Hematopoietic multipotent progenitor cell treated with erythropoietin and hydrocortisone succinate and interleukin-3 and kit ligand, for 15 days (in vitro differentiated cells): ENCODE results near the gene DVL3.
"Not testable (repeated sequence)": the region's sequence is repeated elsewhere in the genome, so short reads cannot be mapped to it uniquely, and the experiment has no call there.

Experiments
- DNase-seq: peaks from one replicate; pipeline ENCODE4 v3.0.0-alpha.2; 2015; ENCODE audit warnings: low spot score

The DVL3 gene

GRCh38 chr3:184154885-184155643, at the start of gene DVL3:
TSS of gene DVL3 (plus strand) at chr3:184155377. CDS start at chr3:184155636, 259 bp downstream.
- peak; percentile 58 for DNase-seq

DNA sequence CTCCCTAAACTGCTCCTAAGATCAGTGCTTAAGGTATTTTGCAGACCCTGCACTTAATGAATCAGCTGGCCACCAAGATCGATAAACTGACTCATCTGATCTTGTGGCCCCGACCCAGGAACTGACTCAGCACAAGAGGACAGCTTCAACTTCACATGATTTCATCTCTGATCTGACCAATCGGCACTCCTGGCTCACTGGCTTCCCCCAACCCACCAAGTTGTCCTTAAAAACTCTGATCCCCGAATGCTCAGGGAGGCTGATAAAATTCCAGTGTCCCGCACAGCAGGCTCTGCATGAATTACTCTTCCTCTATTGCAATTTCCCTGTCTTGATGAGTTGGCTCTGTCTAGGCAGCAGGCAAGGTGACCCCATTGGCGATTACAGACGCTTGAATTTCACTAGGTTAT, 44.9 kb upstream of the DVL3 start:
- no peak for DNase-seq

DNA sequence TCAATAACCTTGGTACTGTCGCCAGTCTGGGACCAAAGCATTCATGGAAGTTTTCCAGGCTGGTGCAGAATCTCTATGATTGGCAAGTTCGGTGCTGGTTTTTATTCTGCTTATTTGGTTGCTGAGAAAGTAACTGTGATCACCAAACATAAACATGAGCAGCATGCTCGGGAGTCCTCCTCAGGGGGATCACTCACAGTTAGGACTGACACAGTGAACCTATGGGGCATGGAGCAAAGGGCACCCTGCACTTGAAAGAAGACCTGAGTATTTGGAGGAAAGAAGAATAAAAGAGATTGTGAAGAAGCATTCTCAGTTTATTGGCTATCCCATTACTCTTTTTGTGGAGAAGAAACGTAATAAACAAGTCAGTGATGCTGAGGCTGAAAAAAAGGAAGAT, 39.2 kb upstream of the DVL3 start:
- DNase-seq: no peak

DNA sequence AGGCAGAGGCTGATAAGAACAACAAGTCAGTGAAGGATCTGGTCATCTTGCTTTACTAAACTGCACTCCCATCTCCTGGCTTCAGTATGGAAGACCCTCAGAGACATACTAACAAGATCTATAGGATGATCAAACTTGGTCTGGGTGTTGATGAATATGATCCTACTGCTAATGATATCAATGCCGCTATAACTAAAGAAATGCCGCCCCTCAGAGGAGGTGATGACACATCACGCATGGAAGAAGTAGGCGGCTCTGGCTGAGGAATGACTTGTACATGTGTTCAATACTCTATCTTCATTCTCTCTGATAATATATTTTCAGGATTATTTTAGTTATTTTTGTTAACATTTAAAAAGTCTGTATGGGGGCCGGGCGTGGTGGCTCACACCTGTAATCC, 37.5 kb upstream of the DVL3 start:
- peak; percentile 37 for DNase-seq

- not testable (repeated sequence) for DNase-seq
Observed at GRCh38 chr3:184121031-184121430, 34.1 kb upstream of the DVL3 start.

DNA sequence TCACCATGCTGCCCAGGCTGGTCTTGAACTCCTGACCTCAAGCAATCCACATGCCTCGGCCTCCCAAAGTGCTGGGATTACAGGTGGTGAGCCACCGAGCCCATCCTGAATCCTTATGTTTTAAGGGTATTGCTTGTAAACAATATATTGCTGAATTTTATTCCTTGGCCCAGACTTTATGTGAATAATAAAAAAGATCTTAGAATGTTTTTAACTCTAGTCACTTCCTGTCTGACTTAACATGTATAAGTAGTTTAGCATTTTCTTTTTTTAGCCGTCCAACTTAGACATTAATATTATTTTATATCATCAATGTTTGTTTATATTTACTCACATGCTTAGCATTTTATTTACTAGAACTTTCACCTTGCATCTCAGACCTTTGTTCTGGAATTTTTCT, 29.2 kb upstream of the DVL3 start:
- DNase-seq: no peak

DNA sequence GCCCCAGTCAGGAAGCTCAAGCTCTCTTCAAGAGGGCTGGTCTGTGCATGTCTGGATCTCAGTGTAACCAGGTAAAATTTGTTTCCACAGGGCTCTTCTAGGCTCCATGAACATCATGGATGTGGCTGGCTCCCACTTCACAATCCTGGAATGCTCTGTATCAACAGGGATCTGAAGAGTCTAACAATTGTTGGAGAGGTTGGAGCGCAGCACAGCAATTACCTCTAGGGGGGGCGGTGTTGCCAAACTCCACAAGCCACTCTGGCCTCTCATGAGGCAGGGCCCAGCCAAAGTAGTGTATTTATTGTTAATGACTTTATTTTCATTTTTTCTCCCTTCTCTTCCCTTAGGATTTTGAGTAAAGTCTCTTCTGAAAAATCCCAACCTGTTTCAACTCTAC, 26.2 kb upstream of the DVL3 start:
- peak; percentile 39 for DNase-seq

GRCh38 chr3:184132945-184133344, 22.2 kb upstream of the DVL3 start:
- DNase-seq: no peak

DNA sequence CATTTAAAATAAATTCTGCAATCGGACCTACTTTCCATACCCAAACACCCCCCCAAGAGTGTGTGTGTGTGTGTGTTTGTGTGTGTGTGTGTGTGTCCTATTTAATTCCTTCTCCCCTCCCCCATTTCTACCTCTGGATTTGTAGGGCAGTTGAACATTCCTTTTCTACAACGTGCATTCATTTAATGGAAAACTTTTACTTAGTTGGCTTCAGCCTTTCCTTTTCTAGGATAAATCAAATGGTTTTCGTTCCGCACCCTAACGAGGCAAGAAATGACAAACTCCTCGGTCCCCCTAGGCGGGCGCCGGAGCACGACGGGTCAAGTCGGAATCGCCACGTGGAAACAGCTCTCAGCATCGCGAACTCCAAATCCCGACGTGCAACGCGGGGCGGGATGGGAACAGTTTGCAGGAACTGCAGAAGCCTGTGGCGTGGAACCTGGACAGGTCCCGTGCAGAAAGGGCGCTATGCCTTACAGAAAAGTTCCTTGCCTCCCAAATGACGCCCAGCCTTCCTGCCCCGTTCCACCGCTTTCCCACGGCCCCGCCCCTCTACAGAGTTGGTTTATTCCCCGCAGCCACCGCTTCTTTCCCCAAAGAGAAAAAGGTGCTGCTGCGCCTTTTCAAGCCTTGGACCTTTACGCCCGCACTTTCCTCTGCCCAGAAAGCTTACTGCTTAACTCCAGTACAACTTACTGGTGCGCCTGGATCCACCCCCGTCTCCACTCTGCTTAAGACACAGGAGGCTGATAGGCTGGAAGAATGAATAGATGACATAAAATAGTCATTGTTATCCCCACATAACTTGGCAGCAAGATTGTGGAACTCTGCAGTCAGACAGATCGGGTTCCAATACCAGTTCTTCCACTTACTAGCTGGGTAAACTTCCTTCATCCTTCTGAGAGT, 21.1 kb upstream of the DVL3 start:
- peak; percentile 21 for DNase-seq

GRCh38 chr3:184134746-184135148, 20.4 kb upstream of the DVL3 start:
- peak; percentile 26 for DNase-seq

GRCh38 chr3:184135149-184135910, 19.8 kb upstream of the DVL3 start, which contains the start of gene EIF2B5:
TSS of gene EIF2B5 (plus strand) at chr3:184135358. CDS start at chr3:184135386, 28 bp downstream.
- DNase-seq: peak; percentile 85

DNA sequence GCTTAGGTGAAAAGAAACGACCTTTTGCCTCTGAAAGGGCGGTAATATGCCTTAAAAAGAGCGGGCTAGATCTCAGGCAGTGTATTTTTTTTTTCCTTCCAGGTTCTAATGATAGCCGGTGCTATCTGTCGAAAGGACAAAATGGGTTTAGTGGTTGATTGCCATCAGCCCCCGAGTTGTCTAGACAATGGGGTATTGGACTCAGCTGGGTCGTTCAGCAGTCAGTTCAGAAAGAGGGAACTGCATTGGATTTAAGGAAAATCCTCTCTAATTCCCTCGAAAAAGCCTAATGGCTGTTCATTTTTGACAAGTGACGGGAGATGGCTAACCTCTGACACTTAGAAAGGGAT, 19.3 kb upstream of the DVL3 start:
- DNase-seq: no peak

GRCh38 chr3:184140436-184140835, 14.7 kb upstream of the DVL3 start:
- DNase-seq: no peak

- no peak for DNase-seq
Observed at GRCh38 chr3:184142199-184142598, 13.0 kb upstream of the DVL3 start.

GRCh38 chr3:184143327-184143726, 11.8 kb upstream of the DVL3 start:
- DNase-seq: no peak

DNA sequence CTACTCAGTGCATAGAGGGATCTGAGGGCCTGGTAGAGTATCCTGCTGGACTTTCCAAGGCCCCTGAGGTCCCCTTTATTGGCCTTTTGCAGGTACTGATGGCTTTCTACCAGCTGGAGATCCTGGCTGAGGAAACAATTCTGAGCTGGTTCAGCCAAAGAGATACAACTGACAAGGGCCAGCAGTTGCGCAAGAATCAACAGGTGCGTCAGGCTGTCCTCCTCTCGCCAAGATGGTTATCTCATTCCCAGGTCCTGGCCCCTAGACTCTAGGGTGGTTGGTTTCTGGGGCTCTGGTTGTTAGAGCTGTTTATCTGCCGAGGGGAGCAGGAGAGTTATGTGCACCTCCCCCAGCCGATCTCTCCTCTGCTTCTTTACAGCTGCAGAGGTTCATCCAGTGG, 10.7 kb upstream of the DVL3 start:
- DNase-seq: no peak

GRCh38 chr3:184145111-184145524, 10.1 kb upstream of the DVL3 start:
- DNase-seq: peak; percentile 60

DNA sequence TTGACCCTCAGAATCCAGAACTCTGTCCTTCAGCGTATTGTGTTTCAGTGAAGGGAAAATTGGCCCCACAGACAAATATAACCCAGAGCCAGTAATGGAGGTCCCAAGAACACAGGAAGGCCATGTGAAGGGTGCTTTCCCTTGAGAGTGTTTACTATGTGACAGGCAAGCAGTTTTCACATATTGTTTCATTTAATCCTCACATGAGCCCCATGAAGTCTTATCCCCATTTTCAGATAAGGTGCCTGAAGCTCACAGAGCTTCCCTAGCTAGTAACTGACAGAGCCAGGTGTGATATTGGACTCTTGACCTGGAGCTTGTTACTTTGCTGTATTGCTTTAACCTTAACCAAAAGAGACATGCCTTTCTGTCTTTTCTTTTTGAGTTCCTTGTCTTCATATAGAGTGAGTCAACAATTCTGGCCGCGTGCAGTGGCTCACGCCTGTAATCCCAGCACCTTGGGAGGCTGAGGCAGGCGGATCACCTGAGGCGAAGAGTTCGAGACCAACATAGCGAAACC, 9.4 kb upstream of the DVL3 start:
- no peak for DNase-seq

DNA sequence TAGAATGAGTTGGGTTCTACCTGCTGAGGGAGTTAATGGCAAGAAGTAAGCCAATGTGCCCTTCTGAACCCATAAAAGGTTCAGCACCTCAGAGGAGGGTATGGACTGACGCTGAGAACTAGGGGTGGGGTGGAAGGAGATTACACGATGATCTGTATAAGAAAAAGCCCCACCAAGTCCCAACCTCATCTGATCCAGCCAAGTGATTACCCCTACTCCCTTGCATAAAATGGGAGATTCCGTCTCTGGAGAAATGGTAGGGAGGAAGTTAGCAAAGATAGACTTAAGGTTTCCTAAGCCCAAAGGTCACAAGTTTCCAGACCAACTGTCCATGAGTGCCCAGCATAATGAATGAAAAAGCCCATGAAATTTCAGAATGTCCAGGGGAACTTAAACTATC, 7.1 kb upstream of the DVL3 start:
- DNase-seq: no peak

GRCh38 chr3:184149123-184149522, 6.1 kb upstream of the DVL3 start:
- DNase-seq: no peak

DNA sequence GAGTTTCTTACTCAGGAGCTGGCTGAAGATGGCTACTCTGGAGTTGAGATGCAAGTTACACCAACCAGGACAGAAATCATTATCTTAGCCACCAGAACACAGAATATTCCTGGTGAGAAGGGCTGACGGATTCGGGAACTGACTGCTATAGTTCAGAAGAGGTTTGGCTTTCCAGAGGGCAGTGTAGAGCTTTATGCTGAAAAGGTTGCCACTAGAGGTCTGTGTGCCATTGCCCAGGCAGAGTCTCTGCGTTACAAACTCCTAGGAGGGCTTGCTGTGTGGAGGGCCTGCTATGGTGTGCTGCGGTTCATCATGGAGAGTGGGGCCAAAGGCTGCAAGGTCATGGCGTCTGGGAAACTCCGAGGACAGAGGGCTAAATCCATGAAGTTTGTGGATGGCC, 5.4 kb upstream of the DVL3 start:
- DNase-seq: not testable (repeated sequence)
